Measurements from ENCODE around the gene FCAMR.
A peak's percentile ranks its signal among the peaks of the same experiment; 100 is the strongest.

Gene FCAMR

GRCh38 chr1:206940588-206940936 is 29.7 kb downstream of the FCAMR start:
- DNase-seq (ENCODE audit: low read depth in 2 of 2) = peak in 1 of 2 donors; percentile 10
- TF ChIP-seq CTCF (IDR thresholded peaks at IDR 0.05; ENCODE audit: low read depth, low read length) = no peak
- H3K4me3 ChIP-seq (replicated peaks in 1 of 2; ENCODE audit: low read depth in 2 of 2, low read length in 2 of 2) = no peak overlapping the region

GRCh38 chr1:206939841-206940587 is 30.2 kb downstream of the FCAMR start:
- DNase-seq (ENCODE audit: low read depth in 2 of 2) = no peak
- H3K4me3 ChIP-seq (replicated peaks in 1 of 2; ENCODE audit: low read depth in 2 of 2, low read length in 2 of 2) = no peak overlapping the region
- TF ChIP-seq CTCF (IDR thresholded peaks at IDR 0.05; ENCODE audit: low read depth, low read length) = no peak

GRCh38 chr1:206939131-206939530 is 31.1 kb downstream of the FCAMR start:
- DNase-seq (ENCODE audit: low read depth in 2 of 2) = no peak
- no peak overlapping the region for H3K4me3 ChIP-seq (replicated peaks in 1 of 2; ENCODE audit: low read depth in 2 of 2, low read length in 2 of 2)
- TF ChIP-seq CTCF (IDR thresholded peaks at IDR 0.05; ENCODE audit: low read depth, low read length) = no peak

GRCh38 chr1:206937425-206937824 is 32.8 kb downstream of the FCAMR start:
- TF ChIP-seq CTCF (IDR thresholded peaks at IDR 0.05; ENCODE audit: low read depth, low read length) = no peak
- DNase-seq (ENCODE audit: low read depth in 2 of 2) = no peak
- H3K4me3 ChIP-seq (replicated peaks in 1 of 2; ENCODE audit: low read depth in 2 of 2, low read length in 2 of 2) = no peak overlapping the region

GRCh38 chr1:206935491-206936067 is 34.7 kb downstream of the FCAMR start:
- TF ChIP-seq CTCF (IDR thresholded peaks at IDR 0.05; ENCODE audit: low read depth, low read length) = peak; percentile 53
- peak; percentile 38 to 47 for DNase-seq (ENCODE audit: low read depth in 2 of 2)
- H3K4me3 ChIP-seq (replicated peaks in 1 of 2; ENCODE audit: low read depth in 2 of 2, low read length in 2 of 2) = no peak overlapping the region

- H3K4me3 ChIP-seq (replicated peaks in 1 of 2; ENCODE audit: low read depth in 2 of 2, low read length in 2 of 2) = no peak overlapping the region
- TF ChIP-seq CTCF (IDR thresholded peaks at IDR 0.05; ENCODE audit: low read depth, low read length) = peak; percentile 63
- peak in 1 of 2 donors; percentile 30 for DNase-seq (ENCODE audit: low read depth in 2 of 2)
Measured at GRCh38 chr1:206933333-206933945, 36.8 kb downstream of the FCAMR start.
